Tibial artery (tissue), 4 donors: Measurements from ENCODE around the gene POT1.

ENCODE experiments used
- DNase-seq, 2 donors: peaks; one replicate each; pipeline ENCODE4 v3.0.0-alpha.2; 2019
- H3K27ac ChIP-seq, 2 donors: fragments of 200-600 bp; sonication (generic) in 1 of 2; 1 replicate in 1 of 2; 2 replicates in 1 of 2; pipeline ENCODE4 v1.5.1; 2018 to 2019; ENCODE audit warnings: mild to moderate bottlenecking in 1 of 2
- H3K27me3 ChIP-seq, 2 donors: fragments of 200-600 bp; sonication (generic) in 1 of 2; one replicate each; pipeline versions ENCODE4 v1.5.1 to v1.6.0; 2016 to 2019
- H3K36me3 ChIP-seq, 3 donors: fragments of 200-600 bp; sonication (generic) in 2 of 3; one replicate each; pipeline ENCODE4 v1.5.1; 2016 to 2019; ENCODE audit warnings: mild to moderate bottlenecking in 2 of 3
- H3K4me1 ChIP-seq, 4 donors: fragments of 200-600 bp; sonication (generic) in 2 of 4; 1 replicate in 3 of 4; 2 replicates in 1 of 4; pipeline ENCODE4 v1.5.1; 2016 to 2019
- H3K4me3 ChIP-seq, 2 donors: fragments of 200-600 bp; sonication (generic) in 1 of 2; 1 replicate in 1 of 2; 2 replicates in 1 of 2; pipeline ENCODE4 v1.5.1; 2018 to 2019; ENCODE audit warnings: mild to moderate bottlenecking in 2 of 2
- H3K9me3 ChIP-seq, 3 donors: fragments of 200-600 bp; sonication (generic) in 1 of 3; one replicate each; pipeline ENCODE4 v1.5.1; 2016 to 2019
- intact Hi-C: fragments of 100-400 bp; cut with DNase I; formaldehyde crosslinking; loops from one replicate; pipeline ENCODE4 v1.15.0; 2023; ENCODE audit warnings: low total_unique reads
- TF ChIP-seq, protein P1 (sequence below), 2 experiments: fragments of 200-600 bp in 1 of 2; fragments of 450-650 bp in 1 of 2; IDR thresholded peaks; one replicate each; pipeline ENCODE4 v1.5.1; 2017 to 2019; ENCODE audit warnings: antibody characterized with exemption in 2 of 2, mild to moderate bottlenecking in 1 of 2, moderate library complexity in 1 of 2

The POT1 gene

DNA sequence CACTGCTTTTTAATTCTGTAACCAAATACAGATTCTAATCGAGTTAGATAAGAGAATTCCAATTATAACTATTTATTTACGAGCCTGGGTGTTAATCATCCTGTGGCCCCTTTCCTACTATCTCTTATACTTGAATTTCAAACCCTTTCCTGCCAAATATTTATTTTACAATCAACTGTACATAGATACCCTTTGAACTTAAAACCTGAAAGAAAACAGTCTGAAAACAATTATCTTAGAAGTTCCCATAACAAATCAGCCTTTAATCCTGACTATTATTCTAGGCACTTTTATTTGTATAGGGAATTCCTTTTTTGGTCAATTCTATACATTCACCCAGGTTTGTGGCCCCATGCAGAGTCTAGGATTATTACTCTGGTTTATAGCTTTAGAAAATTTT lies 153.5 kb downstream of the POT1 start:
- Histone ChIP-seq H3K4me1 (no peaks in the 10 kb centered on the region), H3K36me3 (no peaks in the 10 kb centered on the region), H3K9me3 (no peaks in the 10 kb centered on the region), H3K27me3 (peaks cover 0 to 5% of the 10 kb centered on the region in 2 donors), H3K27ac (no peak overlapping the region), H3K4me3 (no peak overlapping the region)
- intact Hi-C loops = no loop called here
- TF ChIP-seq, protein P1, sequence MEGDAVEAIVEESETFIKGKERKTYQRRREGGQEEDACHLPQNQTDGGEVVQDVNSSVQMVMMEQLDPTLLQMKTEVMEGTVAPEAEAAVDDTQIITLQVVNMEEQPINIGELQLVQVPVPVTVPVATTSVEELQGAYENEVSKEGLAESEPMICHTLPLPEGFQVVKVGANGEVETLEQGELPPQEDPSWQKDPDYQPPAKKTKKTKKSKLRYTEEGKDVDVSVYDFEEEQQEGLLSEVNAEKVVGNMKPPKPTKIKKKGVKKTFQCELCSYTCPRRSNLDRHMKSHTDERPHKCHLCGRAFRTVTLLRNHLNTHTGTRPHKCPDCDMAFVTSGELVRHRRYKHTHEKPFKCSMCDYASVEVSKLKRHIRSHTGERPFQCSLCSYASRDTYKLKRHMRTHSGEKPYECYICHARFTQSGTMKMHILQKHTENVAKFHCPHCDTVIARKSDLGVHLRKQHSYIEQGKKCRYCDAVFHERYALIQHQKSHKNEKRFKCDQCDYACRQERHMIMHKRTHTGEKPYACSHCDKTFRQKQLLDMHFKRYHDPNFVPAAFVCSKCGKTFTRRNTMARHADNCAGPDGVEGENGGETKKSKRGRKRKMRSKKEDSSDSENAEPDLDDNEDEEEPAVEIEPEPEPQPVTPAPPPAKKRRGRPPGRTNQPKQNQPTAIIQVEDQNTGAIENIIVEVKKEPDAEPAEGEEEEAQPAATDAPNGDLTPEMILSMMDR (IDR thresholded peaks at IDR 0.05) = no peak
- no peak for DNase-seq

GRCh38 chr7:124775422-124775821 lies 154.2 kb downstream of the POT1 start:
- Histone ChIP-seq H3K4me3 (no peak overlapping the region), H3K4me1 (no peaks in the 10 kb centered on the region), H3K9me3 (no peaks in the 10 kb centered on the region), H3K27ac (no peak overlapping the region), H3K27me3 (peaks cover 0 to 5% of the 10 kb centered on the region in 2 donors), H3K36me3 (no peaks in the 10 kb centered on the region)
- intact Hi-C loops = no loop called here
- no peak for DNase-seq
- TF ChIP-seq, protein P1 (IDR thresholded peaks at IDR 0.05) = no peak

DNA sequence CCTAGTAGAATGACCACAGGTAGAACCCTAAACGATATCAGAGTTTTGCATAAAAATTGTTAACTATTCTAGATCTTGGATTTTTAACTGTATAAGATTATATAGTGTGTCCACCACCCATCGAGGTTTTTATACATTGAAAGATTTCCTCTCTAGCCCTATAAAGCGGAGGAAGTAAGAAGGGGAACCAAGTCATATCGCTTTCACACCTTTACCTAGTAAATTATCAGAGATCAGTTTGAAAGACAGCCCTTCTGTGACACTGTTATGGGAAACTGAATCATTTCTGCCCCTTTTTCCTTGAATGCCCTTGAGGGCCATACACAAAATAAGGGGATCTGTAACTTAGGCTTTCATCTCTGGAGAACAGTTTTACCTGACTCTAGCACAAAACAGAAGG lies 155.7 kb downstream of the POT1 start:
- Histone ChIP-seq H3K4me1 (no peaks in the 10 kb centered on the region), H3K9me3 (no peaks in the 10 kb centered on the region), H3K27me3 (peaks cover 0 to 5% of the 10 kb centered on the region in 2 donors), H3K4me3 (no peak overlapping the region), H3K36me3 (no peaks in the 10 kb centered on the region), H3K27ac (no peak overlapping the region)
- DNase-seq = no peak
- TF ChIP-seq, protein P1 (IDR thresholded peaks at IDR 0.05) = no peak
- intact Hi-C loops = no loop called here

DNA sequence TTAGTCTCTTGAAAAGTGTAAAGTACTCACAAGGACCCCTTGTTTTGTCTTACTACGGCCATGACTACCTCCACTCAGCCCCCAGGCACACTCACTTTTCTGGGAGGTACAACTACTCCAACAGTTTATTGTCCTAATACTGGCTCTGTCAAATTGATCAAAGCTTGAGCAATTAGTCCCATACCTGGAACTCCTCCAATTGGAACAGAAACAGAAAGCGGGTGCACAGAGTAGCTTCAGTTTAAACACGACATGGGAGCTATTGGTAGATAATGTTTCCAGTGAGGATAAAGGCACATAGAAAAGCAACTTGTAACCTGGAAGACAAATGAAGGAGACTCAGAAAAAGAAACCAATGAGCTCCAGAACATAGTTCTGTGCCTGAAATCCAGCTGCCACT lies 156.3 kb downstream of the POT1 start:
- TF ChIP-seq, protein P1 (IDR thresholded peaks at IDR 0.05) = no peak
- Histone ChIP-seq H3K36me3 (no peaks in the 10 kb centered on the region), H3K27ac (no peak overlapping the region), H3K4me3 (no peak overlapping the region), H3K9me3 (no peaks in the 10 kb centered on the region), H3K27me3 (peaks cover 0 to 5% of the 10 kb centered on the region in 2 donors), H3K4me1 (no peaks in the 10 kb centered on the region)
- intact Hi-C loops = no loop called here
- no peak for DNase-seq
